NCI-H446 treated with DMSO at 0.1 percent for 48 hours (cell line): Measurements from ENCODE around the gene PRAMEF6.
"Not testable (repeated sequence)": the region's sequence is repeated elsewhere in the genome, so short reads cannot be mapped to it uniquely, and the experiment has no call there.

Source experiments
- DNase-seq: peaks from one replicate; lab custom pipeline; 2025; lab: John Stamatoyannopoulos, UW

PRAMEF6 gene

DNA sequence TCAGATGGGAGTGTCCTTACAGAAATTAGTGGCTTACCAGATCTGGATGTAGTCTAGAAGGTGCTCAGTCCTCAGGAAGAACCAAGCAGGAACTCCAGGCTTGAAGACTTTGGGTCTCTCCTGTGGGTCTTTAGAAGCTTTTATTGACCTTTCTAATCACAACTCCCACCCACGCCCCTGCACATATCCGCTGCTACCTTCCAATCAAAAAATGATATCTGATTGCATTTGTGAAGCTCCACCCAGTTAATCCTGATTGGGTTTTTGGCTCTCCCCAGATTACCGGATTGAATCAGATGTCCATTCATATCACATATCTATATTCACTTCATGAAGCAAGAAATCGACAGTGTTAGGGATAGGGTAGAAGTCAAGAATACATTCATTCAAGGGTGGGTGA is at the start of gene PRAMEF6:
PRAMEF6 (minus strand) TSS at position 101 of the 400 bp plus-strand sequence. CDS start 5,062 bp downstream, outside the sequence.
- DNase-seq, result not testable (repeated sequence)

DNA sequence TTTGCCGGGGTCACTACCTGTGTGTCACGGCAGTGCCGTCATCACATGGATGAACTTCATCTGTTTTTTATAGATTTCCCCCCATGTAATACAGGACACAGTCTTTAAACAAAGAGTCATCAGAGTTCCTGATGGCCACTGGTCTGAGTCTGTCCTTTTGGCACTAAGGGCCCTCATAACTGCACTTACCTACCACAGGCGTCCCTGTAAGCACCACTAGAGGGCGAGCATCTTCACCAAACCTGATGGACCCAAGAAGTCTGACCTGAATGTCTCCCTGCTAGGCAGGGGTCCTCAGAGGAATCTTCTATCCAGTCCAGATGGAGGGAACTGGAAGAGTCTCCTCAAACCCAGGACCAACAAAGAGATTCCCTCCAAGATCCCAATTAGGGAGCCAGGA is 23.0 kb downstream of the PRAMEF6 start:
- not testable (repeated sequence) for DNase-seq

DNA sequence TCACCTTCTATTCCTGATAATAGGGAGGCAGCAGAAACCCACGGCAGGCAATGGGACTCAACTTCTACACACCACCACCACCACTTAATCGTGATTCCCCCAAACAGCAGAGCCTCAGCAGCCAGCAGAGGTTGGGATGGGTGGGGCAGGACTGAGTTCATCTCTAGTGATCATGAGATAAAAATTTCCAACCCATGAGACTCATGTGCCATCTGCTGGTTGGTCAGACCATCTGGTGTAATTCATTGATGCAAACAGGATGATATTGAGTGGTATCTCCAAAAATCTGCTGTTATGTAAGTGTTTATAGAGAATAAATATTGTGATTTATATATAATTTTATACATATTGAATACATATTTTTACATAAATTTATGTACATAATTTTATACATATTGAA is 25.6 kb downstream of the PRAMEF6 start:
- not testable (repeated sequence) for DNase-seq

DNA sequence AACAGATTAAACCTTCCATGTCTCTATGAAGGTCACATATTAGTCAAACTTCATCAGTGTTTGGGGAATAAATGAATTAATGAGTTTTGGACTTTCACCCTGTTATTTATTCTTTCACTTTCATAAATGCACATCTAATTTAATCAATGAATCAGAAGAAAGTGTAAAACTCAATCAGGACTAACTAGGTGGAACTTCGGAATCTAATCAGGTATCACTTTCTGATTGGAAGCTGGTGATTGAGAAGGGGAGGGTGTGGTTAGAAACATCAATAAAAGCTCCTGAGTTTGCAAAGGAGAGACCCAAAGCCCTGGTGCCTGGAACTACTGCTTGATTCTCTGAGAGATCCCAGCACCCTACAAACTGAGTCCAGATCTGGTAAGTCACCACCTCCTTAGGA is 31.1 kb downstream of the PRAMEF6 start, which contains the start of gene PRAMEF7:
PRAMEF7 (plus strand) TSS at position 301 of the 400 bp plus-strand sequence. CDS start 1,083 bp downstream, outside the sequence.
- DNase-seq, result not testable (repeated sequence)

DNA sequence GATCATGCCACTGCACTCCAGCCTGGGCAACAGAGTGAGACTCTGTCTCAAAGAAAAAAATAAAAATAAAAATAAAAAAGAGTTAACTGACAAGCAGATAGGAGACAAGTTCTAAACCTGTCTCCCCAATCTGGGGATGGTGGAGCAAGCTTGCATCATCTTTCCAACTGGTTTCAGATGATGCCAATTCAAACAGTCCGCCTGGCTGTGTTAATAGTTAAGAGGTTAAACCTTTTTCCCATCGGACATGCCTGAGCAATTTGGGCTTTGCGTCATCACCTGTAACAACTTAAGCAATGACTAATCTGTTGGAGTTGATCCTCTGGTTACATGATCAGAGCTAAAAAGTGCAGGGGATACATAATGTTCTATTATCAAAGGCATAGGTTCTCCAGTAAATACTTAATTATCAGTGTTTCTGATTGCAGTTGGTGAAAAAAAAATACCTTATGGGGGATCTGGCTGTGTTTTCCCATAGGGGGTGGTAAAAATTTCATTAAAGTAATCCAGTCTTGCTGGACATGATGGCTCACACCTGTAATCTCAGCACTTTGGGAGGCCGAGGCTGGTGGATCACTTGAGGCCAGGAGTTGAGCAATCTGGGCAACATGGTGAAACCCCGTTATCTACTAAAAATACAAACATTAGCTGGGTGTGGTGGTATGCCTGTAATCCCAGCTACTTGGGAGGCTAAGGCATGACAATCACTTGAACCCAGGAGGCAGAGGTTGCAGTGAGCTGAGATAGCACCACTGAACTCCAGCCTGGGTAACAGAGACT is 43.4 kb downstream of the PRAMEF6 start:
- DNase-seq, result not testable (repeated sequence)

DNA sequence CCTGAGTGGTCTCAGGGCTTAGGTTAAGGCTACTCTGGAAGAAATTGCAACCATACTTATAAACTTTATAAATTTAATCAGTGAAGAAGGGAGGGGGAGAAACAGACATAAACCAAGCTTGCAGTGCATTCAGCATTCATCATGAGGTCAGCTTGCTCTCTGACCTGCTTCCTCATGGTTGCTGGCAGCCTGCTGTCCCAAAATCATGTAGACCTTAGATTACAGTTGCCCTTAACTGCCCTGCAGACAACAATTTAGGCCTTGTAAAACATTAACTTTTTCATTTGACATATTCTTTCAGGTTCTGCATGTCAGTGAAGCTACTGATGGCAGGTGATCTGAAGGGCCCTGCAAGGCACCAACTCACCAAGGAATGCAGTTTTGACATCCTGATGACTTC is 48.2 kb downstream of the PRAMEF6 start:
- not testable (repeated sequence) for DNase-seq

DNA sequence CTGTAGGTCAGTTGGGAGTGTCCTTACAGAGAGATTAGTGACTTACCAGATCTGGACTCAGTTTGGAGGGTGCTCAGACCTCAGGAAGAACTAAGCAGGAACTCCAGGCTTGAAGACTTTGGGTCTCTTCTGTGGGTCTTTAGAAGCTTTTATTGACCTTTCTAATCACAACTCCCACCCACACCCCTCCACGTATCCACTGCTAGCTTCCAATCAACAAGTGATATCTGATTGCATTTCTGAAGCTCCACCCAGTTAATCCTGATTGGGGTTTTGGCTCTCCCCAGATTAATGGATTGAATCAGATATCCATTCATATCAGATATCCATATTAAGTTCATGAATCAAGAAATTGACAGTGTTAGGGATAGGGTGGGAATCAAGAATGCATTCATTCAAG is 49.2 kb downstream of the PRAMEF6 start, which contains the start of gene PRAMEF10:
PRAMEF10 (minus strand) TSS at position 101 of the 400 bp plus-strand sequence. CDS start 2,423 bp downstream, outside the sequence.
- DNase-seq, result not testable (repeated sequence)
